Glomerular endothelial cell (primary cell): ENCODE results near the gene CSNK2A3. TPM values are rescaled to one million over a fixed set of nuclear protein-coding genes. Genes with fewer than 3 reads are reported as not detected.

ENCODE experiments used
- DNase-seq: peaks from one replicate; pipeline ENCODE4 v3.0.0-alpha.2; 2011; ENCODE audit warnings: low read depth, low spot score; ENCODE audit errors: extremely low read depth
- total RNA-seq: library from RNA; depleted of rRNA; stranded (reverse); fragments of >200 nt; gene quantifications from 2 replicates; pipeline ENCODE4 v1.2.3, GENCODE V29; 2015

CSNK2A3 gene
- total RNA-seq, 1 donor from 2014 or later, result 1.1 TPM

DNA sequence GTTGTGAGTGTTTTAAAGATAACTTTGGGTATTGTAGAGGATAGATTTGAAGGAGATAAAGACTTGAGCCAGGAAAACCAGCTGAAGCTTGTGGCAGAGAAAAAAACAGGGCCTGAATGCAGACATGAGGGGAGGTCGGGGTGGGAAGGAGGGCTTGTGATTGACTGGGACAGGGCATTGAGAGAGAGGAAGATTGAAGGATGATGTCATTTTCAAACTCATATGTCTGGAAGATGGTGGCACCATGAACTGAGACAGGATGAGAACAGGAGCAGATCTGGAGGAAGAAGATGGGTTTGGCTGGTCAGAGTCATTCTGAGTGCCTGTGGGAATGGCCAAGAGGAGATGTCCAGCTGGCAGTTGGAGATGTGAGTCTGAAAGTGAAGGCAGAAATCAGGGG, 14.7 kb downstream of the CSNK2A3 start:
- no peak for DNase-seq

DNA sequence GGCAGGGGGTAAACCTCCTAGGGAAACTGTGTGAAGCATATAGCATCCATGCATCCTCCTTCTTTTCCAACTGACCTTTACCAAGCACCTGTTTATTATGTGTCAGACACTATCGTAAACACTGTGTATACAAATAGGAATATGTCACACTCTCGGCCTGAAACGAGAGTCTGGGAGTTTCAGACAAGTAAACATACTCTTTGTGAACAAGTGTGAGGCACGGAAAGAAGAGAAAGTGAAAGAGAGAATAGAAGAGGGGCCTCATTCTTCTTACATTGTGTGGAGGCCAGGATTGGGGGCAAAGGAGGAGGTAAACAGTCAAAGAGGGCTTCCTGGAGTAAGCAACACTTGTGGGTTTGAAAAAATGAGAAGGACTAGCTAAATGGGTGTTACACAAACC, 16.4 kb downstream of the CSNK2A3 start:
- no peak for DNase-seq

DNA sequence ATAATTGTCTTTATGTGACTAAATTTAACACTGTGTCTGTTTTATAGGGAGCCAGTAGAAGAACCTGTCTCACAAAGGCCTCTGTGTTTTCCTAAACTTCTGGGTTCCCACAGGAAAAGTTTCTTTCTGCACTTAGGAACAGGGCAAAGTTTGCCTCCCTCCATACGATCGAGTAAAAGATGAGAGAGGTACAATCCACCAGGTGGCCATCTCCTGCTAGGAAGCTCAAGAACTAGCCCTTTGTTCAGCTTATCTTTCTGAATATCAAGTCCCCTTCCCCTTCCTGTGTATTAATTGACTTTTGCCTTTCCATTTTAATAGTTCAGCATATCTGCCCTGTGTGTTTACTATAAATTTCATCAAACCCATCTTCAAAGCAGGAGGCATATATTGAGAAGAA, 18.0 kb downstream of the CSNK2A3 start:
- no peak for DNase-seq

DNA sequence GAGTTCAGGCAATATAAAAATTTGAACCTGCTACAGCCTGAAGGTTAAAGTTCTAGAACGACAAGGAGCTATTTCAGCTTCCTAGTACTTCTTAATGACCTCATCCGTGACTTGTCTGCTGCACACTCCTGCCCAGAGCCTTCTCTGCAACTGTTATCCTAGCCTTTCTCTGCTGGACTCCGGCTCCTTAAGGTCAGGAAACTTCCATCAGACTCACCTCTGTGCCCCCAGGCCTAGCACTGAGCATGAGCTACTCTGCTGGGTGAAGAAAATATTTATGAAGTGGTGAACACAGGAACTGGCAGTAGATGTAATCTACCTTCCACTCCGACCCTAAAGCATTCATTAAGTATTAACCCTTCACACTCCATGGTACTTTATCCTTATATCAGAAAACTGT, 18.4 kb downstream of the CSNK2A3 start:
- no peak for DNase-seq

DNA sequence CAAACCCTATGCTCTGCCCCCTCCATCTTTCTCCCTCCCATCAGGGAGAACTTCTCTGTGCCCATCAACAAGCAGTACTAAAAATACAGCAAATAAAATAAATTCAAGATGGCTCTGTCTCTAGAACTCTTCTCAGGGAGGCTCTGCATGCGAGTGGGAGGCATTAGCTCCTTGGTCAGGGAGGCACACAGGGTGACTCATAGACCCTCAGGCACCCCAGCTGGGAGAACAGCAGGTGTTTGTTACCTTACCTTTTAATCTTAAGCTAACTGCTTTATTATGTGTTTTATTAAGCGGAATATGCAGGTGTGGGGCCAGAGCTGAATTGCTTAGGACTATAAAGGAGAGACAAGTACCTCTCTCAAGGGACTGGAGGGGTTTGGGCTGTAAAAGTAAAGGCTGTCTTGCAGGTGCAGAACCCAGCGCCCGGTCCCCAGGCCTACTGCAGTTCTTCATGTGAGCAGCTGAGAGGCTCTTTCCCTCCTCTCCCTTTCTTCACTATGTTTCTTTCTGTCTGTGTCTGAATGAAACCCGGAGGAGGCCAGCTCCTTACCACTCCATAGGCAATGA, 20.8 kb downstream of the CSNK2A3 start:
- DNase-seq, result no peak

DNA sequence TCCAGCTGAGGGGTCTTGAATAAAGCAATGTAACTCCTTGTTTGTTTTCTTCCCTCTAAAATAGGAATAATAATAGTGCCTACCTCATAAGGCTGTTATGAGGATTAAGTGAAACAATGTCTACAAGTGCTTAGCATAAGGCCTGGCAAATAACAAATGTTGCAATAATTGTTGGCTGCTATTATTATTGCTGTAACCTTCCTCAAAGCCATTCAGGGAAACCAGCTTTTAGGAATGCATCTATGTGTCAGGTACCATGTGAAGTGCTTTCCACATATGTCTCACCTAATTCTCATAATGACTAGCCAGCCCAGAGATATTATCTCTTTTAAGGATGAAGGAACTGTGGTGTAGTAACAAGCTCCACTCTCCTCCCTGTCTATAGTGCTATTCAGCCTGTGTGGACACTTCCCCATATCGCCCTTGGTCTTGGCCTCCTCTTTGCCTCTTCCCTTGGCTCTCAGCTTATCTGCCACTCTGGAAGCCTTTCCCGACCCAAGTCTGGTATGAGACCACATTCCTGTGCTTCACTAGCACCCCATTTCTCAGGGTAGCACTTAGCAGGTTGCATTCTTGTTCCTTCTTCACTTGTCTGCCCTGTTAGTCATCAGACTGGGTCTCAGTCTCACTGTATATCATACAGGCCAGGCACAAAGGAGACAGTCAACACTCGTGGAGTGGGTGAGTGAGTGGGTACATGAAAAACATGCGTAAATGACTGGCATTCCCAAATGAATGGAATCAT, 23.8 kb downstream of the CSNK2A3 start:
- DNase-seq, result no peak

DNA sequence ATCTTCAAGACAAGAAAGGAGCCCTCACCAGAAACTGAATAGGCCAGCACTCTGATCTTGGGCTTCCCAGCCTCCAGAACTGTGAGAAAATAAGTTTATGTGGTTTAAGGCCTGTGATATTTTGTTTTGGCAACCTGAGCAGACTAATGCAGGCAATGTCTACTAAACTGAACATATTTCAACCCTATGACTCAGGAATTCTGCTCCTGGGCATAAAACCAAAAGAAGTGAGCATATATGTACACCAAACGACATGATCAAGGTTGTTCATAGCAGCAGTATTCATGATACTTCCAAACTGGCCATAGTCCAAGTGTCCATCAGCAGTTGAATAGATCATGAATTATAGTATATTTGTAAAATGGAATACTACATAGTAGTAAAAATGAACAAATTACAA, 29.0 kb downstream of the CSNK2A3 start:
- no peak for DNase-seq

DNA sequence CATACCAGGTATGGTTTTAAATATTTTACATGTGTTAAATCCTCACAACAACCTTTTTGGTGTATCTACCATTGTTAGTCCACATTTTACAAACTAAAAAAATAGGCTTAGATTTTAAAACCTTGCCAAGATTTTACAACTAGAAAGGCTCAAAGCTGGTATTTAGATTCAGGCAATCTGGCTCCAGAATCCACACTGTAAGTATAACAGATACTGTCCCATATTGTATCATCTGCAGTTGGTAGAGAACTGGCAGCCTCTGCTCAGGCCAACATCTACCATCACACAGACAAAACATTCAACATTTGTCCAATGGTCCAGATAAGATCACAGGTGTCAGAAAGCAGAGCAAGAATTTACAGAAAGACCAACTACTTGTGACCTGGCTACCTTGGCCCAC, 30.9 kb downstream of the CSNK2A3 start:
- DNase-seq, result no peak

DNA sequence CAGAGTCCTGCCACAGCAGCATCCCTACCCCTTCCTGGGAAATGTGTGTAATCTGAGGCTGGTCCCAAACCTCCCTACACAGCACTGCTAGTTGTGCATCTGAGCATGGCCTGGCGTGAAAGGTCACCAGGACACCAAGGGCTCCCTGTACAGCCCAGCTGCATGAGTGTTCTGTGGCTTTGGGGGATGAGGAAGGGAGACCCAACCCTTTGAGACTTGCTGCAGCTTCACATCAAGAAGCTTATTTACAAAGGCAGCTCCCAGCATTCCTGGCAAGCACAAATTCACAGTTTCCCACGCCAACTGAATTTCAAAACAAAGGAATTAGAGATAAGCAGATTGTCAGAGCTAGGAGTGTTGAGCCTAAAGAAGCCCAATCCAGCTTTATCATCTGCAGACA, 32.2 kb downstream of the CSNK2A3 start:
- no peak for DNase-seq

DNA sequence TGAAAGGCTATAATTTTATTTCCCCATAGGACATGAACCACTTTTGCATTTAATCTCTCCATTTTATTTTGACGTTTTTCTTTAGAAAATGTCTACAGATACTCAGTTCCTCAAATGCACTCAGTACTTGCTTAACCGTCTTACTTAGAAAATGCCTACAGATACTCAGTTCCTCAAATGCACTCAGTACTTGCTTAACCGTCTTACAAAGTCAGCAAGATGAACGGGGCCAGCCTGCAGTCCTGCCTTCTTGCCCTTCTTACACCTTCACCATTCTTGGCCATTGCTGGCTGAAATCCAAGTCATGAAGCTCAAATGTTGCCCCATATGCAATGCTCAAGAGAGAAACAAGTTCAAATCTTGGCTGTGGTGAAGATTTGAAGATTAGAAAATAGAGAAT, 34.1 kb downstream of the CSNK2A3 start:
- no peak for DNase-seq

DNA sequence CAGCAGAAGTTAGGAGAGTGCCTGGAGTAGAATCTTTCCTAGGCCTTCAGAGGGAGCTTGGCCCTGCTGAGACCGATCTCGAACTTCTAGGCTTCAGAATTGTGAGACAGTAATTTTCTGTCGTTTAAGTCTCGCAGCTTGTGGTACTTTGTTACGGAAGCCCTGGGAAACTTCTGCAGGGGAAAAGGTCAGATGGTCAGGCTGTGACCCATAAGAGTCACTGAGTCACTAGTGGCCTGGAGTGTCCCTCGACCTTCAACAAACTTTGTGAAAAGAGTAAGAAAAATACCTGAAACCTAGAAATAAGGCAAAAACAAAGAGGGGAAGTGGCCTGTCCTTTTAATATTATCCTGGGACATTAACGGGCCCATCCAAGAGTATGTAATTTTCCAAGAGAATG, 34.6 kb downstream of the CSNK2A3 start:
- no peak for DNase-seq

DNA sequence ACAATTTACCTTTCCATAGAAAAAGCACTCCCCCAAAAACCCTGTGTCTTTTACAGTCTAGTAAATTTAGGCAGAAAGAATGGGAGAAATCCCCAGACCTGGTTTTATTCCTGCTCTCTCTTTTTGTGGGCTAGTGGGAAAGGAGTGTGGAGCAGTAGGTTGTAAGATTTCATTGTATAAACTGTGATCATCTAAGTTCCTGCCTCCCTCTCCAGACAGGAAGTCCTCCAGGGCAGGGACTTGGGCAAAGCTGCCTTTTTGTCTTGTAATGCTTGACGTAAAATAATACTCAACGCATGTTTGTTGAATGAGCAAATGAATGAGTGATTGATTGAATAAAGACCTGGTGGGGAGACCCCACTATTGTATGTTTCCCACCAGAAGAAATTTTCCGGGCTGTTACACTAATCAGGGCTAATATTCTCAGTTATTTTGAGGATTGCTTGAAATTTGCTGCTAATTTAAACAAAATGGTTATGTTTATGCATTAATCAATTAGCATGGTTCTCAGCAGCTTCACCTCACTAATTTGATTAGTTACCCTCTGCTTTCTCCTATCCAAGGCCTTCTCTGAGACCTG, 36.3 kb downstream of the CSNK2A3 start:
- no peak for DNase-seq

DNA sequence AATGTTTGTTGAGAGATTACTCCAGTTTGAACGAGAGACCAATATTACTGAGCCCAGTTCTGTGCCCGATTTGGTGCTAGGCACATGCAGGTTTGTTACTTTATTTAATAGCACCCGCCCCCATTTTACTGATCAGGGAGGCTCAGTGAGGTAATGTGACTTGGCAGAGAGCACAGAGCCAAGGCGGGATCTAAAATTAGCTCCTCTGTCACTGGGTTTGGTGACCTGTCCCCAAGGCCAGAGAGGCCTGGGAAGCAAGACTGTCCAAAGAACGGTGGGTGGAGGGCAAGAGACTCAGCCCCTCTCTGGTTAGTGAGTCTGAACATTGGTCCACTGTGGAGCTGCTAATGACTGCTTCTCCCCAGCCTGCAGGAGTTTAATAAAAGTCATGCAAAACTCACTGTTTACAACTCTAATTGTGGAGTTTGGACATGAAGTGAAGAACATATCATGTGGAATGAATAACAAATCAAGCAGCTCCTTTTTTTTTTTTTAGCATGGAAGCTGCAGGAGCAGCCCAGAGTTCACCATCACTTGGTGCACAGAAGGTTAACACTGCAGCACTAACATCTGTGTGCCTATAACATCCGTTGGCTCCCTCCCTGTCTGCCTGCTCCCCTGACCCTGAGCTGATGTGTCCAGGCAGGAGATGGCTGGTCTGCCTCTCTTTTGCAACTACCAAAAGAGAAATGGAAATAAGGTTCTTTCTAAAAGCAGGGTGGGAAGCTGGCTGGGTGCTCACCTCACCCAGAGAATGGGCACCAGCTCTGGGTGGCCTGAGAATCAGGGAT, 39.0 kb downstream of the CSNK2A3 start:
- no peak for DNase-seq

DNA sequence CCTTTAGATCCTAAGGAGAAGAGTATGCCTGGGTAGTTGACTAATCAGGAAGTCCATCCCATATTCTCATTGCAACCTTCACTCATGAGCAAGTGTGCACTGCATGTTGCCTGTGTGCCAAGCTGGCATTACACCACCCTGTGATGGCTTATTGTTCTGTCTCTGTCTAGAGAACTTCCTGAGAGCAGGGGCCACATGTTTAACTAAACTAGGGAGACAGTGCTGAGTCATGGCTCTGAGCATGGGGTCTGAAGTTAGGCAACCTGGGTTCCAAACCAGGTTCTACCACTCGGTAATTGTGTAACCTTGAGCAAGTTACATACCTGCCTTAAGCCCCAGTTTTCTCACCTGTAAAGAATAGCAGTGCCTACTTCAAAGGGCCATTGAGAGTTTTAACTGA, 39.6 kb downstream of the CSNK2A3 start:
- DNase-seq, result no peak

DNA sequence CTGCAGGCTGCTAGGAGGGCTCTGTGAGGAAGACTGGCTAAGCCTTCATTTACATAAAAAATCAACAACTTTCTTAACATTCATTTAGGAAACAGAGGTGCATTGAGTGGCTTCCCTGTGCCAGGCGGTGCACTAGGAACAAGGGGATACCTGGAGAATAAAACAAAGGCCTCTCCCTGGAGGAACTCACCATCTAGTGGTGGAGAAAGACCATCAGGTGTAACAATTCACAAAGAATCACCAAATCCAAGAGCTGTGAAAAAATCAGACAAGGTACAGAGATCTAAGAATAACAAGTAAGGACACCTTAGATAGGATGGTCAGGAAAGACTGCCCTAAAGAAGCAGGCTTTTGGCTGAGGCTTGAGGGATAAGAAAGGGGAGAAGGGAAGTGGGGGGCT, 40.3 kb downstream of the CSNK2A3 start:
- DNase-seq, result no peak

DNA sequence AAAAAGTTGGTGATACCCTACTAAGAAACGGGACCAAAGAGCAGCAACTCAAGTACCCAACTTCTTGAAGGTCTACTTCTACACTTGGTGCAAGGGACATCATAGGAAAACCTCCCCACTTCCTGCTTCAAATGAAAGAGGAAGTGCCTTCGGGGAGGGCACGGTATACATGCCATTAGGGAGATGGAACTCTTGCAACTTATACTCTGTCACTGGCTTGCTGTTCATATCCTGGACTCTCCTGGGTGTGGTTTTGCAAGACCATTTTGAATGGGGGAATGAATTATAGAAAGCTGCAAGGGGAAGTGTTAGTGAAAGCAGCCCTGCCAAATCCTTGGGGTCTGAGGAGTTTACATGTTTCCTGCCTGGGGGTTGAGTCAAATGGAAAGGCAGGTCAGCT, 41.9 kb downstream of the CSNK2A3 start:
- no peak for DNase-seq

DNA sequence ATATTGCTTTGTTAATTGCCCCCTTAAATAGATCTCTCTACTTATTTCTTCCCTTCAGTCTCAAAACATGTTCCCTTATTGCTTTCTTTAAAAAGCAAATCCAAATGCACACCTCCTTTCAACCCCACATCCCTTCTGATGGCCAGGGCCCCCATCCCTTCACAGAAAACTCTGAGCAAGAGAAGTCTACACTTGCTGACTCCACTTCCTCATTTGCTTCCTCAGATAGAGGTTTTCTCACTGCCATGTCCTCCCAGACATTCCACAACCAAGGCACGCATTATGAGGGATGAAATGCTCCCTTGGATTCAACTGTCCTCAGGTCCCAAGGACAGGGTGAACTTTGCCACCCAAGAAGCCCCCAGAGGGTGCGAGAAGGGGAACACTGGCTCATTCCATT, 43.1 kb downstream of the CSNK2A3 start:
- DNase-seq, result no peak

DNA sequence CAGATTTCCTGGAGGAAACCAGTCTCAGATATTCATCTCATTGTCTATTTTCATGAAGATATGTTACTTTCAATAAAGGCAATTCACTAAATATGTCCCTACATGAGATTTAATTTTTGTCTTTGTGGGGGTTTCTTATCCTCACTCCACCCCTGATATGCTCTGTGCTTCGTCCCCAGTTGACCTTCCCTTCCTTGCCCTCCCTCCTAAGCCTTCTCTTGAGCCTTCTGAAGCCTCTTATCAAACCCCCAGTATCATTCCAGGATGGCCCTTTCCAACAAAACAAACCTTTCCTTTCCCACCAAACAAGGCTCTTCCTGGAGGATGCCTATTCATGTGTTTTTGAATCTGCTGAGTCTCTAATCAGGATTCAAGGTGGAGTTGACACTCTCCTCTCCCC, 44.8 kb downstream of the CSNK2A3 start:
- DNase-seq, result no peak

DNA sequence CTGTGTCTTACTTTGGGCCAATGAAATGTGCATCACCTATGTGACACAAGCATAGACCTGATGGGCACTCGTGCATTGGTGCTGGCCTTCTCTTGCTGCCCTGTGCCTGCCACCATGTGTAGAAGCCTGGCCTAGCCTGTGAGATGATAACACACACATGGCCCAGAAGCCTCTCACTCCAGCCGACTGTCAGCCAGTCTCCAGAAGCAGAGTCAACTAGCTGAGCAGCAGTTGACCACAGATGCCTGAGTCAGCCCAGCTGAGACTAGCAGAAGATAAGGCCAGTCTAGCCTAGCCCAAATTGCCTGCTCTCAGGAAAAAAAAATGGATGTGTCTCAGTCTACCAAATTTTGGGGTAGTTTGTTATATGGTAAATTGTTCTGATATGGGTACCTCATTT, 46.2 kb downstream of the CSNK2A3 start:
- DNase-seq, result no peak

DNA sequence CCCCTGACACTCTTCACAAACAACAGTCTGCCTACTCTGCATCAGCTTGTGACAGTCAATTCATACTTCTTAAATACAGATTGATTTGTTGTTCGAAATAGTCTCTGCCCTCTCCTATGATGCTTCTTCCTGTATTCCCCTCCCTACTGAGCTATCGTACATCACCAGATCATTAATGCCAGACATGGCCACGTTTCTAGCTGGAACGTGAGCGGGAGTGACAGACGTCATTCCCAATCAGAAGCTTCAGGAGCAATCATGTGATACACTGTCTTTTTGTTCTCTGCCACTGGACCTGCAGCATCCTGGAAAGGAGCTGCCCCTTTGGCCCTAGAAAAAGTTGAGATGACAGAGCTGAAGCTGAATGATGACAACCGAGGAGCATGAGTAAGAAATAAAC, 48.5 kb downstream of the CSNK2A3 start:
- DNase-seq, result no peak

DNA sequence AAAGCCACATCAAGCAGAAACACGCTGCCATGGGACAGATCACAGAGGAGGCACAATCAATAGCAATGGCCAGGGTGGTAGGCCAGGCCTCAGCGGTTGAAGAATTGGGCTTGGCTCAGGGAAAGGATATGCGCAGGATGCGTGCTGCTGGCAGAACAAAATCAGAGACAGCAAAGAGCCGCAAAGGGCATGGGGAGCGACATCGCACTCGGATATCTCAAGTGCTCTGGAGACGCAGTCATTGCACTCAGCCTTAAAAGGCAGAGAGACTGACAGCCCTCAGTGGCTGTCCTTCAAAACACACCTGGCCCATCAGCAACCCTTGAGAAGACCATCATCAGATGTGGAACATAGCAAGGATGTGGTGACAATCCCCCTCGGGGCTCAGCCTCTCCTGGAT, 50.5 kb downstream of the CSNK2A3 start:
- DNase-seq, result no peak
